Urinary bladder (tissue), 4 donors: ENCODE data around the gene PSAT1. TPM values are rescaled to one million over a fixed set of nuclear protein-coding genes. Genes with fewer than 3 reads are reported as not detected.

ENCODE experiments used
- DNase-seq: peaks from one replicate; pipeline ENCODE4 v3.0.0-alpha.2; 2015; ENCODE audit errors: extremely low spot score
- H3K27ac ChIP-seq: one replicate; pipeline ENCODE4 v1.5.1; 2013; ENCODE audit warnings: low read depth, mild to moderate bottlenecking, moderate library complexity
- H3K36me3 ChIP-seq: one replicate; pipeline ENCODE4 v1.6.1; 2013; ENCODE audit warnings: mild to moderate bottlenecking, moderate library complexity; ENCODE audit not compliant: insufficient read depth
- H3K4me1 ChIP-seq: one replicate; pipeline ENCODE4 v1.6.1; 2013; ENCODE audit warnings: mild to moderate bottlenecking, moderate library complexity; ENCODE audit not compliant: insufficient read depth
- H3K4me3 ChIP-seq: one replicate; pipeline ENCODE4 v1.5.1; 2013; ENCODE audit warnings: low read depth, low read length
- WGBS: extraction: QIAGEN DNeasy Blood & Tissue Kit; methylation state at CpG from one replicate; pipeline ENCODE4 v1.1.7; 2013; 5-methylcytosine and 5-hydroxymethylcytosine counted together
- polyA plus RNA-seq: library from polyadenylated mRNA; stranded (reverse); fragments of 200-250 nt; gene quantifications from one replicate; pipeline ENCODE4 v1.2.3, GENCODE V29; 2013
- total RNA-seq: library from RNA; depleted of rRNA; stranded (reverse); fragments of >200 nt; gene quantifications from one replicate; pipeline ENCODE4 v1.2.3, GENCODE V29; 2014
- donor health status: healthy with polysubstance abuse.
- donor health status: healthy.

Gene PSAT1
- 9.4 TPM for total RNA-seq
- 4.7 TPM for polyA plus RNA-seq

- WGBS, result under 1% methylated on average over 75 of the region's 76 CpGs
- Histone ChIP-seq H3K27ac (no peak within 1 kb of the TSS), H3K4me1 (no peaks in the 10 kb centered on the region), H3K36me3 (no peaks in the 10 kb centered on the region), H3K4me3 (peak within 1 kb of the TSS; percentile 57)
- DNase-seq, result peak; percentile 78
These were observed at the start of gene PSAT1 for GRCh38 chr9:78296893-78297671. TSS of gene PSAT1 (plus strand) at chr9:78297125. CDS start at chr9:78297211, 86 bp downstream.

GRCh38 chr9:78248635-78249034 is 48.3 kb upstream of the PSAT1 start:
- H3K4me3 ChIP-seq, result no peak overlapping the region
- no peaks in the 10 kb centered on the region for H3K4me1 ChIP-seq
- H3K36me3 ChIP-seq, result peaks cover under 1% of the 10 kb centered on the region
- WGBS, result 83% methylated on average over 1 of the region's 1 CpG
- H3K27ac ChIP-seq, result no peak overlapping the region
- no peak for DNase-seq

GRCh38 chr9:78249542-78249941 is 47.4 kb upstream of the PSAT1 start:
- Histone ChIP-seq H3K27ac (no peak overlapping the region), H3K4me3 (no peak overlapping the region), H3K4me1 (no peaks in the 10 kb centered on the region), H3K36me3 (peaks cover 2% of the 10 kb centered on the region)
- no peak for DNase-seq

DNA sequence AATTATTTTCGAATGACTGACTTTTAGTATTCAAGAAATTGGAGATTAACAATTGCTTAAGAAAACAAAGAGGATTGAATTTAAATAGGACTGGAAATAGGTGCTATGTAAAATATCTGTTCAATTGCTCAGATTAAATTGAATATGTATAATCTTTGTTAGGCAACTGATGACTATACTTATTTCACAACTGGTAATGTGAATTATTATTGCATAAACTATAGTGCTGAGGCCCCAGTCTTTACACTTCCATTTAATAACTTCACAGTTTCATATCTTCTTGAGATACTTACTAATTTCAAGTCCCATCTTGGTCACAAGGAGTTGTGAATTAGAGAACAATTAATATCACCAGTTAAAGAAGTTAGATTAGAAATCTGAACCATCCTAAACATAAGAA is 44.3 kb upstream of the PSAT1 start:
- Histone ChIP-seq H3K36me3 (peaks cover 2% of the 10 kb centered on the region), H3K27ac (no peak overlapping the region), H3K4me1 (no peaks in the 10 kb centered on the region), H3K4me3 (no peak overlapping the region)
- 94% methylated on average over 1 of the region's 1 CpG for WGBS
- no peak for DNase-seq

DNA sequence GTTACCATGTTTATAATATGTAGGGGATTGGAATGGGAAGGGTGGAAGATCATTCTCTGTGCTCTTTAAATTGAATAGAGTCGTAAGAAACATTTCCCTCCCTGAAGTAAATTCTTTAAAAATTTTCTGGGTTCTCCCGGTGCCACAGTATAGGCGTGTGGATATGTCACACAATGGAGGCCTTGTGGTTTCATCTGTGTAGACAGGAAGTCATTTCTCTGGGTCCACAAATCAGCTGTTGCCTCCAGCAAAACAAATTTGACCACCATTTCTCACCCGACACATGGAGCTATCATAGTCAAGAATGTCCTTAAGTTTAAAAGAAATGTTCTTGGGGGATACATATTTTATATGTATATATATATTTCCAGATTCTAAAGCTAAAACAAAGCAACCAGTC is 43.6 kb upstream of the PSAT1 start:
- WGBS, result 92% methylated on average over 4 of the region's 4 CpGs

GRCh38 chr9:78261403-78262001 is 35.4 kb upstream of the PSAT1 start:
- no peak overlapping the region for H3K27ac ChIP-seq

More for the DNA sequence above, 43.6 kb upstream of the PSAT1 start:
- Histone ChIP-seq H3K4me1 (no peaks in the 10 kb centered on the region), H3K36me3 (peaks cover 2% of the 10 kb centered on the region), H3K4me3 (no peak overlapping the region), H3K27ac (no peak overlapping the region)
- no peak for DNase-seq

GRCh38 chr9:78262655-78263054 is 34.3 kb upstream of the PSAT1 start:
- no peak for DNase-seq
- Histone ChIP-seq H3K4me3 (no peak overlapping the region), H3K36me3 (no peaks in the 10 kb centered on the region), H3K4me1 (no peaks in the 10 kb centered on the region), H3K27ac (no peak overlapping the region)
- 66% methylated on average over 2 of the region's 2 CpGs for WGBS

More at GRCh38 chr9:78261403-78262001, 35.4 kb upstream of the PSAT1 start:
- 41% methylated on average over 2 of the region's 2 CpGs for WGBS
- Histone ChIP-seq H3K4me3 (no peak overlapping the region), H3K36me3 (no peaks in the 10 kb centered on the region), H3K4me1 (no peaks in the 10 kb centered on the region)
- DNase-seq, result no peak

GRCh38 chr9:78267889-78268288 is 29.0 kb upstream of the PSAT1 start:
- WGBS, result 88% methylated on average over 4 of the region's 4 CpGs
- H3K36me3 ChIP-seq, result no peaks in the 10 kb centered on the region

GRCh38 chr9:78269784-78270183 is 27.1 kb upstream of the PSAT1 start:
- H3K27ac ChIP-seq, result no peak overlapping the region
- H3K36me3 ChIP-seq, result no peaks in the 10 kb centered on the region
- H3K4me3 ChIP-seq, result no peak overlapping the region
- no peaks in the 10 kb centered on the region for H3K4me1 ChIP-seq
- no peak for DNase-seq

More at GRCh38 chr9:78267889-78268288, 29.0 kb upstream of the PSAT1 start:
- Histone ChIP-seq H3K4me3 (no peak overlapping the region), H3K4me1 (no peaks in the 10 kb centered on the region), H3K27ac (no peak overlapping the region)
- no peak for DNase-seq

- no peaks in the 10 kb centered on the region for H3K36me3 ChIP-seq
- DNase-seq, result no peak
- H3K27ac ChIP-seq, result no peak overlapping the region
- H3K4me1 ChIP-seq, result no peaks in the 10 kb centered on the region
- no peak overlapping the region for H3K4me3 ChIP-seq
These were observed 24.6 kb upstream of the PSAT1 start for GRCh38 chr9:78272307-78272706.

DNA sequence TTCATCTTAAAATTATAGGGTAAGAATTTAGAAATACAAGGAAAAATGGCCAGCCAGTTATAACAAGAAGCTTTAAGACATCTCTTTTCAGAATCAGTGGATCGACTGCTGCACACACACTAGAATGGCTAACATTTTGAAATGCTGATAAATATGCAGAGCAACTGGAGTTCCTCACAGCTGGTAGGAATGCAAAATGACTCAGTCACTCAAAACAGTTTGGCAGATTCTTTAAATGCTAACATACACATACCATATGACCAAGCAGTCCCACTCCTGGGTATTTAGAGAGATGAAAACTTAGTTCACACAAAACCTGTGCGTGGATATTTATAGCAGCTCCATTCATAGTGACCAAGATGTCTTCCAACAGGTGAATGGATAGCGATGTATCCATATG is 23.2 kb upstream of the PSAT1 start:
- no peak overlapping the region for H3K4me3 ChIP-seq
- 97% methylated on average over 3 of the region's 3 CpGs for WGBS
- H3K27ac ChIP-seq, result no peak overlapping the region
- H3K36me3 ChIP-seq, result no peaks in the 10 kb centered on the region
- DNase-seq, result no peak
- no peaks in the 10 kb centered on the region for H3K4me1 ChIP-seq

DNA sequence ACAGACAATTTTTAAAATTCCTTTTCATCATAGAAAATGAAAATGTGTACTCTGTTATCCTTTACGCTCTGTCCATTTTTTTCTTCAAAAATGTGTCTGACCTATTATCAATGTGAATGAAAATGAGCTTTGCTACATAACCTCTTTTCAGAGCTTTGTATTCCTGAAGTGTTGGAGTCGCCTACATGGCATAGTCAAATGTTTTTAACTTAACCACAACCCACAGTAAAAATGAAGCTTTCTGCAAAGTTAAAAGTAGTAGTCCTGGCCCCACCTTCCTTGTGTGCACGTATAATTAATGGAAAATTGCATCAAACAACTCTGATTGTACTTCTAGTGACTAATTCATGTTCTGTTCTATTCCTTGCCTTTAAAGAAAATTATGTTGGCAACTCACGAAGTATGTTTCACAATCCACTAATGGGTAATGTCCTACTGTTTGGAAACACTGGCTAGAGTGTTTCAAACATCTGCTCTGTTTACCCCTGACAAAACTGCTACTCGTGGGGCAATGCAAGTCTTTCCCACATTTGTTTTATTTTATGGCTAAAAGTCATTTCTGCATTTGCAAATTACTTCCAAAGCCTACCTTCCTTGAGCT is 18.6 kb upstream of the PSAT1 start:
- Histone ChIP-seq H3K36me3 (no peaks in the 10 kb centered on the region), H3K4me1 (no peaks in the 10 kb centered on the region), H3K27ac (no peak overlapping the region), H3K4me3 (no peak overlapping the region)
- no peak for DNase-seq
- WGBS, result 65% methylated on average over 5 of the region's 5 CpGs

DNA sequence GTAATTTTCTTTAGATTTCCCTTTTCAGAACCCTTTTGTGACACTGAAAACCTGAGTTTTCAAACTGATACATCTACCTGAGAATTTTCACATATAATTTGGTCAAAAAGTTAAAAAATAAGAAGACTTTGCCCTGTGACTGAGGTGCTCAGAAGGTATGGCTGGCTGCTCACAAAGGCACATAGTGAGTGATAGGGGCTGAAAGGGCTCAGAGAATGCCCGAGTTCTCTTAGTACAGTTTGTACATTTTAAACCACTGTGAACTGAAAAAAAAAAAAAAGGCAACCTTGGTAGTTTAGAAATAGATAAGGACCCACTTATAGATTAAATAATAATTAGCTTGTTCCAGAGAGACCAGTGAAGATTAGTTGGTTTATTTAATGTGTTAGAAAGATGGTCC is 18.1 kb upstream of the PSAT1 start:
- H3K4me1 ChIP-seq, result no peaks in the 10 kb centered on the region
- H3K4me3 ChIP-seq, result no peak overlapping the region
- DNase-seq, result no peak
- WGBS, result 90% methylated on average over 1 of the region's 1 CpG
- H3K36me3 ChIP-seq, result no peaks in the 10 kb centered on the region
- H3K27ac ChIP-seq, result no peak overlapping the region
